Measurements from ENCODE around the gene PRR27. TPM values are rescaled to one million over a fixed set of nuclear protein-coding genes. Genes with fewer than 3 reads are reported as not detected.
"Not testable (repeated sequence)": the region's sequence is repeated elsewhere in the genome, so short reads cannot be mapped to it uniquely, and the experiment has no call there.

The PRR27 gene
- total RNA-seq, 1 donor from 2014 or later, result not detected

DNA sequence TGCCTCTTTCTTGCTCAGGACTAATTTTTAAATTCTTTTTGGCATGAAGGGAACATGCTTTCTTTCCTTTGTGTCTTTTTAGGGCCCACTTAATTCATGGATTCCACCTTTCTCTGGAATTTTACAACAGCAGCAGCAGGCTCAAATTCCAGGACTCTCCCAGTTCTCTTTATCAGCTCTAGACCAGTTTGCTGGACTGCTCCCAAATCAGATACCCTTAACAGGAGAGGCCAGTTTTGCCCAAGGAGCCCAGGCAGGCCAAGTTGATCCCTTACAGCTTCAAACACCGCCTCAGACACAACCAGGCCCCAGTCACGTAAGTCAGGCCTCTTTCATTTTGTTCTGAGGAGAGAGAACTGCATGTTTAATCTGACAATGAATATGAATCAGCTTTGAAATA is 43.8 kb downstream of the PRR27 start:
- peak; percentile 61 for DNase-seq (ENCODE audit: low spot score)

DNA sequence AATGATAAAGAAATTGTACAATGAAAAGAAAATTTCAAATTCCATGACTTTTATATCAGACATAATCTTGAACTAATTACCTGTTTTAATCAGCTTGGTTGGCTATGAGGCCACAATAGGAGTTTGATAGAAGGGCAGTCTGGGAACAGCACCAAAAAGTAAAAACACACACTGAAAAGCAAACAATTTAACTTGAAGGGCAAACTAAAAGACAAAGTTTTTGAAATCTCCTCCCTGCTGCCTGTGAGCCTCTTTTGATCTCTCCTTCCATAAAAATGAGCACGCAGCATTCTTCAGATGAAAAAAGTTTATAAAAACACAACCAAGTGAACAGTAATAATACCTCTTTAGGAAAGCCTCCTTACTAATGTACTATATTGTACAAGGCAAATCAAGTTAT is 49.6 kb downstream of the PRR27 start:
- DNase-seq (ENCODE audit: low spot score), result no peak

DNA sequence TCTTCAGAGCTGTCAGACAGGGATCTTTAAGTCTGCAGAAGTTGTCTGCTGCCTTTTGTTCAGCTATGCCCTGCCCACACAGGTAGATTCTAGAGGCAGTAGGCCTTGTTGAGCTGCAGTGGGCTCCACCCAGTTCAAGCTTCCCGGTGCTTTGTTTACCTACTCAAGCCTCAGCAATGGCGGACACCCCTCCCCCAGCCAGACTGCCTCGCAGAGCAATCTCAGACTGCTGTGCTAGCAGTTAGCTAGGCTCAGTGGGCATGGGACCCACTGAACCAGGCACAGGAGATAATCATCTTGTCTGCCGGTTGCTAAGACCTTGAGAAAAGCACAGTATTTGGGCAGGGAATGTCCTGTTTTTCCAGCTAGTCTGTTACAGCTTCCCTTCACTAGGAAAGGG is 58.7 kb downstream of the PRR27 start:
- not testable (repeated sequence) for DNase-seq (ENCODE audit: low spot score)

Other genes starting within 250 kb of the PRR27 start
- gene CSN1S1, start 223.2 kb upstream of the PRR27 start, total RNA-seq, result not detected
- not detected for gene CSN2, start 188.5 kb upstream of the PRR27 start, total RNA-seq
- gene STATH, start 158.3 kb upstream of the PRR27 start, total RNA-seq, result not detected
- gene HTN3, start 125.8 kb upstream of the PRR27 start, total RNA-seq, result not detected
- not detected for gene HTN1, start 103.8 kb upstream of the PRR27 start, total RNA-seq
- gene ODAM, start 41.5 kb downstream of the PRR27 start, total RNA-seq, result not detected
- gene FDCSP, start 71.9 kb downstream of the PRR27 start, total RNA-seq, result not detected
- gene CSN3, start 88.4 kb downstream of the PRR27 start, total RNA-seq, result not detected
- gene CABS1, start 180.7 kb downstream of the PRR27 start, total RNA-seq, result not detected
- gene SMR3A, start 206.5 kb downstream of the PRR27 start, total RNA-seq, result not detected
- gene SMR3B, start 228.9 kb downstream of the PRR27 start, total RNA-seq, result not detected
- gene OPRPN, start 243.7 kb downstream of the PRR27 start, total RNA-seq, result not detected